IMR-90 (cell line): Measurements from ENCODE around the gene IL17C. TPM values are rescaled to one million over a fixed set of nuclear protein-coding genes. Genes with fewer than 3 reads are reported as not detected.

Experiments
- ATAC-seq: fragments of 200-7000 bp; cut with Tn5 transposase; 2 replicates; pipeline ENCODE4 v1.9.1; 2020; ENCODE audit warnings: low read depth, mild to moderate bottlenecking, moderate library complexity
- BruUV-seq: library from RNA; stranded (reverse); fragments of 400-500 nt; replicated peaks from 2 replicates; lab custom pipeline; 2021; lab: Mats Ljungman, UMichigan
- CTCF ChIA-PET: fragments of 300-600 bp; formaldehyde crosslinking; extraction: SDS; loops from one replicate; lab custom pipeline; 2021; ENCODE audit warnings: antibody characterized with exemption; lab: Yijun Ruan, JAX
- POLR2A ChIA-PET: fragments of 300-600 bp; sonication (Branson Sonifier 250); formaldehyde crosslinking; loops from one replicate; lab custom pipeline; 2022; ENCODE audit warnings: antibody characterized with exemption; ENCODE audit not compliant: unreplicated experiment; lab: Charles Lee
- DNase-seq: peaks from one replicate; pipeline ENCODE4 v3.0.0; 2013
- H2AFZ ChIP-seq: replicated peaks from 2 replicates; pipeline ENCODE3; 2013; ENCODE audit warnings: low read length, mild to moderate bottlenecking; ENCODE audit not compliant: poor library complexity
- H2AK5ac ChIP-seq: 2 replicates; pipeline ENCODE4 v1.6.1; 2013; ENCODE audit warnings: low read depth, low read length, inconsistent platforms
- H2AK9ac ChIP-seq: replicated peaks from 2 replicates; pipeline ENCODE3; 2013; ENCODE audit warnings: mild to moderate bottlenecking, low read depth, low read length, moderate library complexity; ENCODE audit not compliant: poor library complexity
- H2BK120ac ChIP-seq: 2 replicates; pipeline ENCODE4 v1.6.1; 2013; ENCODE audit warnings: low read depth, low read length, inconsistent platforms
- H2BK15ac ChIP-seq: 3 replicates; pipeline ENCODE4 v1.6.1; 2013; ENCODE audit warnings: low read depth, low read length, inconsistent platforms
- H2BK20ac ChIP-seq: 2 replicates; pipeline ENCODE4 v1.6.1; 2013; ENCODE audit warnings: low read depth, mild to moderate bottlenecking, inconsistent platforms, low read length, moderate library complexity
- H2BK5ac ChIP-seq: 2 replicates; pipeline ENCODE4 v1.6.1; 2013; ENCODE audit warnings: mild to moderate bottlenecking, low read depth, low read length, inconsistent platforms; ENCODE audit not compliant: poor library complexity, severe bottlenecking
- H3K14ac ChIP-seq: replicated peaks from 2 replicates; pipeline ENCODE4 v1.6.1; 2013; ENCODE audit warnings: low read depth, low read length, inconsistent platforms
- H3K18ac ChIP-seq: 2 replicates; pipeline ENCODE4 v1.6.1; 2013; ENCODE audit warnings: low read depth, low read length, control low read depth
- H3K23ac ChIP-seq: 2 replicates; pipeline ENCODE4 v1.6.1; 2013; ENCODE audit warnings: low read depth, low read length, inconsistent platforms
- H3K27ac ChIP-seq: 2 replicates; pipeline ENCODE4 v1.5.1; 2013; ENCODE audit warnings: mild to moderate bottlenecking, control low read depth, low read length; ENCODE audit not compliant: insufficient read depth
- H3K27me3 ChIP-seq: 2 replicates; pipeline ENCODE4 v1.6.1; 2013; ENCODE audit warnings: low read length; ENCODE audit not compliant: control insufficient read depth, insufficient read depth
- H3K36me3 ChIP-seq: 2 replicates; pipeline ENCODE4 v1.6.1; 2013; ENCODE audit warnings: low read length, mixed read lengths; ENCODE audit not compliant: control insufficient read depth, insufficient read depth
- H3K4ac ChIP-seq: 2 replicates; pipeline ENCODE4 v1.6.1; 2013; ENCODE audit warnings: low read depth, low read length, inconsistent platforms
- H3K4me1 ChIP-seq: 2 replicates; pipeline ENCODE4 v1.6.1; 2013; ENCODE audit warnings: low read length, mixed read lengths; ENCODE audit not compliant: control insufficient read depth, insufficient read depth
- H3K4me2 ChIP-seq: 2 replicates; pipeline ENCODE4 v1.6.1; 2013; ENCODE audit warnings: low read depth, mild to moderate bottlenecking, control low read depth, low read length, moderate library complexity
- H3K4me3 ChIP-seq: 2 replicates; pipeline ENCODE4 v1.5.1; 2013; ENCODE audit warnings: low read depth, mild to moderate bottlenecking, control low read depth, low read length, moderate library complexity; ENCODE audit not compliant: insufficient read depth
- H3K56ac ChIP-seq: 2 replicates; pipeline ENCODE4 v1.6.1; 2013; ENCODE audit warnings: low read length, inconsistent platforms; ENCODE audit not compliant: insufficient read depth; ENCODE audit errors: extremely low read depth
- H3K79me1 ChIP-seq, 2 experiments: 2 replicates each; pipeline ENCODE4 v1.6.1; 2013; ENCODE audit warnings: low read length in 2 of 2, inconsistent platforms in 1 of 2, low read depth in 1 of 2
- H3K9ac ChIP-seq: 2 replicates; pipeline ENCODE4 v1.6.1; 2013; ENCODE audit warnings: low read depth, low read length, control low read depth
- H3K9me1 ChIP-seq: 2 replicates; pipeline ENCODE4 v1.6.1; 2013; ENCODE audit warnings: low read length, inconsistent platforms; ENCODE audit not compliant: insufficient read depth
- H3K9me3 ChIP-seq: 2 replicates; pipeline ENCODE4 v1.6.1; 2013; ENCODE audit warnings: low read length; ENCODE audit not compliant: control insufficient read depth, insufficient read depth
- H4K20me1 ChIP-seq: 2 replicates; pipeline ENCODE4 v1.6.1; 2013; ENCODE audit warnings: low read length, inconsistent platforms; ENCODE audit not compliant: insufficient read depth
- H4K5ac ChIP-seq: 2 replicates; pipeline ENCODE4 v1.6.1; 2013; ENCODE audit warnings: mild to moderate bottlenecking, low read depth, low read length, control low read depth
- H4K8ac ChIP-seq, 2 experiments: 2 replicates each; pipeline ENCODE4 v1.6.1; 2013; ENCODE audit warnings: low read depth in 2 of 2, low read length in 2 of 2, control low read depth in 1 of 2, inconsistent platforms in 1 of 2
- H4K91ac ChIP-seq: 2 replicates; pipeline ENCODE4 v1.6.1; 2013; ENCODE audit warnings: low read depth, low read length, inconsistent platforms; ENCODE audit not compliant: insufficient read depth
- BHLHE40 ChIP-seq: fragments of 150-350 bp; IDR thresholded peaks from 2 replicates; pipeline ENCODE4 v1.6.1; 2016; ENCODE audit warnings: mild to moderate bottlenecking, low read depth, low read length
- CEBPB ChIP-seq: IDR thresholded peaks from 2 replicates; pipeline ENCODE4 v1.6.1; 2012; ENCODE audit warnings: low read depth, low read length, improper control_type of control experiment
- CHD1 ChIP-seq: IDR thresholded peaks from 2 replicates; pipeline ENCODE4 v1.6.1; 2012; ENCODE audit warnings: low read depth, low read length, improper control_type of control experiment
- MXI1 ChIP-seq: IDR thresholded peaks from 2 replicates; pipeline ENCODE4 v1.6.1; 2012; ENCODE audit warnings: low read depth, mild to moderate bottlenecking, low read length, moderate library complexity, borderline replicate concordance
- POLR2A ChIP-seq: IDR thresholded peaks from 2 replicates; pipeline ENCODE4 v1.6.1; 2012; ENCODE audit warnings: mild to moderate bottlenecking, low read depth, low read length
- WGBS, 2 experiments: methylation state at CpG; one replicate each; pipeline versions ENCODE4 v1.1.5 to v1.1.7; 2013; ENCODE audit warnings: missing lambda C conversion rate in 2 of 2; ENCODE audit not compliant: insufficient read length in 1 of 2; ENCODE audit errors: extremely low coverage in 2 of 2; 5-methylcytosine and 5-hydroxymethylcytosine counted together
- dilution Hi-C: fragments of 300-500 bp; cut with HindIII; formaldehyde crosslinking; loops from one replicate; pipeline ENCODE4 v1.14.3; 2018; ENCODE audit warnings: low sequenced_read_pairs; ENCODE audit not compliant: unreplicated experiment
- in situ Hi-C: fragments of 300-500 bp; cut with MboI; formaldehyde crosslinking; loops from 3 replicates; pipeline ENCODE4 v1.14.3; 2019; ENCODE audit warnings: low sequenced_read_pairs, inconsistent platforms, mixed read lengths
- intact Hi-C: fragments of 100-400 bp; cut with micrococcal nuclease; formaldehyde crosslinking; loops from 2 replicates; pipeline ENCODE4 v1.10.0; 2022
- polyA plus RNA-seq, 3 experiments: library from polyadenylated mRNA; depleted of rRNA; stranded (reverse); fragments of >200 nt; gene quantifications; 2 replicates each; pipeline ENCODE4 v1.2.3, GENCODE V29; 2012; ENCODE audit warnings: low replicate concordance in 1 of 3
- total RNA-seq: library from RNA; depleted of rRNA; stranded (reverse); fragments of >200 nt; gene quantifications from 2 replicates; pipeline ENCODE4 v1.2.3, GENCODE V29; 2012
- TF ChIP-seq, protein P1 (sequence below): fragments of 150-350 bp; IDR thresholded peaks from 2 replicates; pipeline ENCODE4 v1.6.1; 2016; ENCODE audit warnings: low read depth, mild to moderate bottlenecking, low read length, moderate library complexity, borderline replicate concordance

Gene IL17C
- total and polyA plus RNA-seq, 2 of the 4 experiments (the other 2 are of a cell fraction): 0.09 TPM; not detected in 1

DNA sequence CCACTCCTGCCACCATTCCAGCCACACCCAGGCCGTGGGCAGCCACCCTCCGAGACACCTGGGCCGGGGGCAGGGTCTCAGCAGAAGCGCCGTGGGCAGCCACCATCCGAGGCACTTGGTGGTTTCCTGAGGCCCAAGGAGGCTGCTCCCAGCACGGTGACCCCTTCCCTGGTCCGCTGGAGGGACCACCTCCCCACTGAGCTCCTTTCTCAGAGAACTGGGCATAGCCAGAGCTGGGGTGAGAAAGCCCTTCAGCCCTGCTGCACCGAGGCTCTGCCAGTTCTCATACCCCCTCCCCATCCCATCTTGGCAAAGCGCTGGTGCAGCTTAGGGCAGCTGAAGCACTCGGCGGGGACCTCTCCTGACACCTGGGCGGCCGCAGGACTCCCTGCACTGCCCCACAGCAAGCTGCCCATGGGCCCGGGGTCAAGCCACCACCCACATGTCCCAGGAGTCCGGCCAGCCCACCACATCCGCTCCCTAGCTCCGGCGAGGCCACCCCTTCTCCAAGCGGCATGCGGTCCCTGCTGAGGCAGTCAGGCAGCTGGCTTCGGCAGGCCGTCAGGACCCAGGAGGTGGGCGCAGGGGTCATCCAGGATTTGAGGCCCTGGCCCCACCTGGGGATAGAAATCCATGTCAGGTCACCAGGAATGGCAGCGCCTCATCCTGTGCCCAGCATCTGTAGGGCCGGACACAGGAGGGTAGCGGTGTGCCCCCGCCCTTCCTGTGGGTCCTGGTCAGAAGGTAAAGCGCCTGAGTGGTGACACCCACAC is 13.8 kb downstream of the IL17C start:
- POLR2A ChIA-PET: no interaction called here
- H2BK15ac ChIP-seq: no peak overlapping the region
- no peak overlapping the region for H3K14ac ChIP-seq
- no peaks in the 10 kb centered on the region for H3K27me3 ChIP-seq
- H3K9me1 ChIP-seq: no peaks in the 10 kb centered on the region
- peaks cover 13% of the 10 kb centered on the region for H3K36me3 ChIP-seq
- BruUV-seq: no TSS peak
- no peak overlapping the region for H3K23ac ChIP-seq
- H4K20me1 ChIP-seq: peaks cover 3% of the 10 kb centered on the region; the same call in 1 of the 2 replicates
- no peak for DNase-seq
- TF ChIP-seq, protein P1, sequence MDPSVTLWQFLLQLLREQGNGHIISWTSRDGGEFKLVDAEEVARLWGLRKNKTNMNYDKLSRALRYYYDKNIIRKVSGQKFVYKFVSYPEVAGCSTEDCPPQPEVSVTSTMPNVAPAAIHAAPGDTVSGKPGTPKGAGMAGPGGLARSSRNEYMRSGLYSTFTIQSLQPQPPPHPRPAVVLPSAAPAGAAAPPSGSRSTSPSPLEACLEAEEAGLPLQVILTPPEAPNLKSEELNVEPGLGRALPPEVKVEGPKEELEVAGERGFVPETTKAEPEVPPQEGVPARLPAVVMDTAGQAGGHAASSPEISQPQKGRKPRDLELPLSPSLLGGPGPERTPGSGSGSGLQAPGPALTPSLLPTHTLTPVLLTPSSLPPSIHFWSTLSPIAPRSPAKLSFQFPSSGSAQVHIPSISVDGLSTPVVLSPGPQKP: no peak
- TF ChIP-seq CHD1 (no peak), POLR2A (no peak), BHLHE40 (no peak), MXI1 (no peak), CEBPB (no peak)
- H3K4me3 ChIP-seq: no peak overlapping the region
- intact Hi-C loops: no loop called here
- no peak overlapping the region for H3K27ac ChIP-seq
- WGBS, 2 experiments: 100% methylated on average over 10 of the region's 29 CpGs; no CpG with 5 or more reads in 1 of the 2 experiments
- in situ Hi-C loops: no loop called here
- H3K9me3 ChIP-seq: no peaks in the 10 kb centered on the region
- H3K4me1 ChIP-seq: peaks cover 5% of the 10 kb centered on the region; the same call in 1 of the 2 replicates
- CTCF ChIA-PET: no interaction called here
- H3K9ac ChIP-seq: no peak overlapping the region
- no peak overlapping the region for H2AK5ac ChIP-seq
- H3K79me1 ChIP-seq: peaks cover 0 to 20% of the 10 kb centered on the region in 2 experiments; a peak in 1 of 4 replicates
- no peak overlapping the region for H3K18ac ChIP-seq
- H4K5ac ChIP-seq: no peak overlapping the region
- dilution Hi-C loops: no loop called here
- no peak overlapping the region for H2BK5ac ChIP-seq
- ATAC-seq: no peak
- H2AFZ ChIP-seq: peak overlapping the region; percentile 32
- no peak overlapping the region for H3K4ac ChIP-seq
- H3K4me2 ChIP-seq: no peak overlapping the region
- no peak overlapping the region for H4K91ac ChIP-seq
- no peak overlapping the region for H2BK20ac ChIP-seq
- no peak overlapping the region for H3K56ac ChIP-seq
- no peak overlapping the region for H2BK120ac ChIP-seq
- H2AK9ac ChIP-seq: peak overlapping the region; percentile 81
- no peak overlapping the region for H4K8ac ChIP-seq
